ENCODE measurements around the gene ACAD9. TPM values are rescaled to one million over a fixed set of nuclear protein-coding genes. Genes with fewer than 3 reads are reported as not detected.

The ACAD9 gene
- total RNA-seq, 1 experiment from 2014 or later, result 76.5 TPM

- DNase-seq, result no peak
- ChIA-PET CTCF (no interaction called here), POLR2A (ENCODE audit: unreplicated experiment) (no interaction called here)
- H3K36me3 ChIP-seq (ENCODE audit: low read depth), result no peaks in the 10 kb centered on the region
- TF ChIP-seq CTCF (conservative IDR thresholded peaks at IDR 0.05) (no peak), EZH2 (IDR thresholded peaks at IDR 0.05; ENCODE audit: low read depth) (no peak)
- H3K9me3 ChIP-seq (ENCODE audit: insufficient read depth, low read depth), result no peaks in the 10 kb centered on the region
- no peaks in the 10 kb centered on the region for H3K9me2 ChIP-seq (ENCODE audit: insufficient read depth)
- no peak overlapping the region for H3K4me2 ChIP-seq
- H3K27me3 ChIP-seq (ENCODE audit: insufficient read depth, low read depth), result no peaks in the 10 kb centered on the region
- no TSS peak for BruUV-seq (replicated peaks)
- no peaks in the 10 kb centered on the region for H4K20me1 ChIP-seq (ENCODE audit: insufficient read depth)
- no peak overlapping the region for H2AFZ ChIP-seq
- H3K27ac ChIP-seq, result no peak overlapping the region
- peaks cover 9% of the 10 kb centered on the region for H3K79me2 ChIP-seq (ENCODE audit: low read depth)
- H3K4me1 ChIP-seq (replicated peaks; ENCODE audit: insufficient read depth), result peaks cover 8% of the 10 kb centered on the region
- H3F3A ChIP-seq (ENCODE audit: insufficient read depth, low read depth), result peaks cover 1% of the 10 kb centered on the region; the same call in 1 of the 2 replicates
- intact Hi-C loops (cut with micrococcal nuclease; ENCODE audit: unreplicated experiment), result no loop called here
- no peak overlapping the region for H3K4me3 ChIP-seq
Measured at GRCh38 chr3:128873244-128874022, 6.0 kb upstream of the ACAD9 start.

DNA sequence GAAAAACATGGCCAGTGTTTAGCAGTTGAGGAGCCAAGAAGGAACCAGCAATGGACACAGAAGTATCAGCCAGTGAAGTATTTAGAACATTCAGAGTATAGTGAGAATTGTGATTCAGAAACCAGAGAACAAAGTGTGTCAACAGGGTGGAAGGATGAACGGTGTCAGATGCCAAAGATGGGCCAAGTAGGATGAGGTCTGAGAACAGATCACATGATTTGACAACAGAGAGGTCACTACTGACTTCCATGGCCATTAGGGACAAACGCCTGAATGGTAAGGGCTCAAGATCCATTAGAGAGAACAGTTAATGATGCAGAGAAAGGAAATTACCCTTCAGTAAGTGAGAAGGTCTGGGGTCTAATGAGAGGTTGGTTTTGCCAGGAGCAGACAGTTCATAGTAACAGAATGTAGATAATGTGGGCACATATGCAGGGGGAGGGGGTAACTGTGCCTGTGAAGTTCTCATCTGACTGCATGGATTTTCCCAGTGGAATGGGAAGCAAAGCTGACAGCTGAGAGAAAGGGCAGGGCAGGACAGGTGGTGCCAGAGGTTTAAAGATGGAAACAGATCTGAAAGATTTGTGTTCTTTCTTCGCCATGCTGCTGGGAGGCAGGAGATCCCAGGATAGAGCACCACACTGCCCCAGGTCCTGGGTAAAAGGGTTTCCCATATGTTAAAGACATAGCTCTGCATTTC, 4.8 kb upstream of the ACAD9 start:
- CTCF ChIA-PET, result no interaction called here
- POLR2A ChIA-PET (ENCODE audit: unreplicated experiment), result no interaction called here

More for the DNA sequence above, 4.8 kb upstream of the ACAD9 start:
- Histone ChIP-seq H3K9me2 (ENCODE audit: insufficient read depth) (no peaks in the 10 kb centered on the region), H2AFZ (no peak overlapping the region), H3K79me2 (ENCODE audit: low read depth) (peaks cover 17% of the 10 kb centered on the region), H3K36me3 (ENCODE audit: low read depth) (no peaks in the 10 kb centered on the region), H4K20me1 (ENCODE audit: insufficient read depth) (no peaks in the 10 kb centered on the region), H3K27me3 (ENCODE audit: insufficient read depth, low read depth) (no peaks in the 10 kb centered on the region), H3K4me1 (replicated peaks; ENCODE audit: insufficient read depth) (peaks cover 8% of the 10 kb centered on the region), H3K9me3 (ENCODE audit: insufficient read depth, low read depth) (no peaks in the 10 kb centered on the region), H3F3A (ENCODE audit: insufficient read depth, low read depth) (peaks cover 8% of the 10 kb centered on the region; the same call in 1 of the 2 replicates), H3K27ac (no peak overlapping the region), H3K4me2 (no peak overlapping the region), H3K4me3 (no peak overlapping the region)
- intact Hi-C loops (cut with micrococcal nuclease; ENCODE audit: unreplicated experiment), result loop anchor here (5.0 kb wide), 1 partner anchor 68 kb away; no protein-coding TSS in a partner anchor
- BruUV-seq (replicated peaks), result no TSS peak
- DNase-seq, result no peak
- no peak for TF ChIP-seq CTCF (conservative IDR thresholded peaks at IDR 0.05)
- no peak for TF ChIP-seq EZH2 (IDR thresholded peaks at IDR 0.05; ENCODE audit: low read depth)
